Fibroblast of peridontal ligament (primary cell): Measurements from ENCODE around the gene PPP2R5C.
A peak's percentile ranks its signal among the peaks of the same experiment; 100 is the strongest.

Source experiments
- DNase-seq: peaks from one replicate; pipeline ENCODE4 v3.0.0-alpha.2; 2010; ENCODE audit errors: extremely low read depth

PPP2R5C gene

DNA sequence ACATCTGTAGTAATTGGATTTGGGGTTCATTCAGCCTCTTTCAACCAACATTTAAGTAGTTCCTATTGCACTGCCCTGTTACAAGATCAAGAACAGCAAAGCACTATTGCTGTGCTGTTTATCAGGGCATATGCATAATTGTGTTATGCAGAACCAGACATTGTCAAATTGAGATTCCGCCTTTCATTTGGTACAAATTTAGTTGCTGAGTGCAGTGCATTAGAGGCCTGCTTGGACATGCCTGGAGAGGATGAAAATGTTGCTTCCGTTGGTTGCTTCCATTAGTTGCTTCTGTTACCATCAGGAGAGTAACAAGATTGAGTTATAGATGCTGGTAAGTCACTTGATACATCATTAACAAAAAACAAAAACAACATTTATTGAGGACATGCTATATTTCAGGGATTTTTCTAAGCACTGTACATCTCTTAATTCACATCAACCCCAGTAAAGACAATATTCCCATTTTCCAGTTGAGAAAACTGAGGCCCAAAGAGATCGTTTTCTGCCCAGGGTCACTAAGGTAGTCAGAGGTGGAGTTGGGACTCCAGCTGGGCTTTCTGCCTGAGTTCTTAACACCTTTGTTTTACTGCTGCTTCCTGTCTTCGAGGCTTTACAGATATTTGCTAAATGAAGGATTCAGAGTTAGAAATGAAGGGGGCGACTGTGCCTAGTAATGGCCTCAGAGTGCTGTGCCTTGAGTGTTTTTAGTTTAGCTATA, 79.3 kb downstream of the PPP2R5C start:
- no peak for DNase-seq

DNA sequence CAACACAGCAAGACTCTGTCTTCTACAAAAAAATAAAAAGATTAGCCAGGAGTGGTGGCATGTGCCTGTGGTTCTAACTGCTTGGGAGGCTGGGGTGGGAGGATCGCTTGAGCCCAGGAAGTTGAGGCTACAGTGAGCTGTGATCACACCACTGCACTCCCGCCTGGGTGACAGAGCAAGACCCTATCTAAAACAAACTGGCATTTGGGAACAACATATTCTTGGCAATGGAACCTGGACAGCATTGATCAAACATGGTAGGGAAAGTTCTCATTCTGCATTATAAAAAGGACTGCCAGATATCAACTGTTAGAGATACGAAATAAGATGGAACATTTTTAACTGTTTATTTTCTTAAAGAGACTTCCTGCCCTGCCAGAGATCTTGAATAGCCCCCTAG, 81.5 kb downstream of the PPP2R5C start:
- DNase-seq: no peak

DNA sequence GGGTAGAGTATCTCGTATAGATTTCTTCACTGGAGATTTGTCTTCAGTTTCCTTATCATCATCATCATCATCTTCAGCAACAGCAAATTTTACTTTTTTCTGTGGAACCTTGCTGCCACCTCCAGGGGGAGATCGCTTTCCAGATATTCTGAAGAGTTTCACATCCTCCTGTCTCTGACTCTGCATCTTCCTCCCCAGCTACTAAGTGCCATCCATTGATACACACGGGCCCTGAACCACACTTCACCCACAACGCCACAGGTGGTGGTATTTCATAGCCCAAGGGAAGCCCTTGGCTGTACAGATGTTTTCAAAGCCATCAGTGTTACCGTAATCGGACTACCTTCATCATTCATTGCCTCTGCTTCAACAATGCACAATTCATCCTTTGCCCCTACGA, 82.2 kb downstream of the PPP2R5C start:
- peak; percentile 10 for DNase-seq

DNA sequence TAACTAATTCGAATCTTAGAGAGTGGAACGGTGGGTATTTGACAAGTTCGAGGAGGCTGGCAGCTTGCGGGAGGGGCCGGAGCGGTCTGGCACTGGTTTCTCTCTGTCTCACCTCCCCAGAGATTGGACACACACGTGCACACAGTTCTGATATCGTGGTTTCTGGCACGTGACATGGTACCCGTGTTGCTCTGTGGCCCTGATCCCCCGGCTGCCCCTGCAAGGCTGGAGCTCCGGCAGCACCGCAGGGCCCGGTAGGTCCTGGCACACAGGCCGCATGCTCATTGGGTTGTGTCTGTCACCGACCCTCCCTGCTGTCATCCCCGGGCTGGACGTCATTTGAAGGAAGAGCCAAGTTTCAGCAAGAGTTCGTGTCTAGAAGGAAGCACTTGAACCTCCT, 82.7 kb downstream of the PPP2R5C start:
- DNase-seq: no peak

DNA sequence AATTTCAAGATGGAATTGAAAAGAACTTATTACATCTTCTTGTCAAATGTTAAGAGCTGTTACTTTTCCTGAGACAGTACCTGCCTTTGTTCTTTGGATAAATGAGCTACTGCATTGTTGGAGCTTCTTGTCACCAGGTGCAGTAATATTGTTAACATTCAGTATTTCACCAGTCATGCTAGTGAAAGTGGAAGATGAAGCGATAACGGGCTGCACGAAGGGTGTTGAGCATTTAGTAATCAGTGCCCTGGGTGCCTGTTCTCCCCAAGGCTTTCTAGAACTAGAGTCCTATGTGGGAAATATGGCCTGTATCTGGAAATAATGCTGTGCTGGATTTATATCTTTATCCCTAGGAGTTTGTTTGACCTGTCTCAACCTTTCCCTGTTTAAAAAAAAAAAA, 83.2 kb downstream of the PPP2R5C start:
- DNase-seq: no peak

DNA sequence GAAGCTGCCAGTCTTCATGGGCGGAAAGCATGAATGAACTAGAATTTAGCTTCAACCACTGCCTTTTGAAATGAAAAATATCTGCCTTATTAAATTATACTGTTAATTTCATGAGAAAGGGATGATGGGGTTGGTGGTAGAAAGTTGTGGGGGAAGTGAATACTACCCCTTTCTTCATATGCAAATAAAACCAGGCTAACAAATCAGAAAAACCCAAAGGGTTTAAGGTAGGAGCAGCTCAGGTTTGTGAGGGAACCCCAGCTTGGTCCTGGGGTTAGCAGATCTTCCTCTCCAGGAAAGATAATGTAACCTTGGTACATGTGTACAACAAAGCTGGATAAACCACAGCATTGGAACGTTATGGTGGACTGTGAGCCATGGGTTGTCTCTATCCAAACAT, 84.0 kb downstream of the PPP2R5C start:
- DNase-seq: no peak

DNA sequence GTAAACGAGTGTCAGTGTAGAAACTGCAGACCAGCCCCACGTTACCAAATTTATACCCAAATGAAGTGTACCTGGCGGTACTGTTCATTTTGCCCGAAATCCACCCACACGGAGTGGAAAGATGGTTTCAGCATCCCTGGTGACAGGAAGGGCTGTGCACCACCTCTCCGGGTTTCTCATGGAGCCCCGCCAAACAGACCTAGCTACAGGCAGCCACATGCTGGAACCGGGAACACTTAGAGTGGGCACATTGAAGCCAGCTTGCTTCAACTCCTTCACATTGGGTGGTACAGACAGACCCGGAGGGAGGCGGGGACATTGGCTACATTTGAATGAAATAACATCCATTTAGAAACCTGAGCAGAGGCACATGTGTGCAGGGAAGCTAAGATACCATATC, 84.4 kb downstream of the PPP2R5C start:
- no peak for DNase-seq

DNA sequence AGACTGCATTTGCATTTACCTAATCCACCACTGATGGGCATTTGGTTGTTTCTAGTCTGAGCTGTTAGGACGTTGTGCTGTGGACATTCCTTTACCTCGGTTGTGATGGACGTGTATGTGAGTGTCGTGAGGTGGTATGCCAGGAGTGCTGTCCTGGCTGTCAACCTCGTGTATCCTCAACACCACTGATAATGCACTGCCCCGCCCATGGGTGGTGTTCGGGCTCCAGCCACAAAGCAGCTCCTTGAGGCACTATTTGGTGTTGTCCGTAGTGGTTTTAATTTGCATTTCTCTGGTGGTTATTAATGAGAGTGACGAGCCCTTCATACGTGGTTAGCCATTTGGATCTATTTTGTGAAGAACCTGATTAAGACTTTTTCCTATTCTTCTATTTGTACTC, 87.6 kb downstream of the PPP2R5C start:
- no peak for DNase-seq

DNA sequence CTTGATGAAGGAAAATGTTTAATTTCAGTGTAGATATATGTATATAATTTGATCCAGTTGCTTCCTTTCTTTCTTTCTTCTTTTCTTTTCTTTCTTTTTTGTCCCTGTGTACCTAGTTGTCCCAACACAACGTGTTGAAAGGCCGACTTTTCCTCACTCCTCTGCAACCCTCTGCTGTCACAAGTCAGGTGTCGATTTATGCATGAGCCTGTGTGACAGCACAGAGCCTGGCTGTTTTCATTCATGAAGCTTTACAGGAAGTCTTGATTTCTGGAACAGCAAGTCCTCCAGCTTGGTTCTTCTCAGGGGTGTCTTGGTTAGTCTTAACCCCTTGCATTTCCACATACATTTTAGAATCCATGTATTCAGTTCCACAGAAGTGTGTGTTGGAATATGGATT, 88.1 kb downstream of the PPP2R5C start:
- no peak for DNase-seq

DNA sequence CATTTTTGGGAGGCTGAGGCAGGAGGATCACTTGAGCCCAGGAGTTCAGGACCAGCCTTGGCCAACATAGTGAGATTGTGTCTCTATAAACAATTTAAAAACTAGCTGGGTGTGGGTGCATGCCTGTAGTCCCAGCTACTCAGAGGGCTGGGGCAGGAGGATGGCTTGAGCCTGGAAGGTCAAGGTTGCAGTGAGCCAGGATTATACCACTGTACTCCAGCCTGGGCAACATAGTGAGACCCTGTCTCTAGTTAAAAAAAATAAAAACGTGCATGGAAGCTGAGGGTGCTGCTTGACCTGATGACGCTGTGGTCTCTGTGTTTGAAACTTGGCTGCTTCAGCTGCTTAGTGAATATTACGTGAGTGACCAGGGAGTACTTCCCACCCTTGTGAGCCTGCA, 89.7 kb downstream of the PPP2R5C start:
- DNase-seq: no peak

DNA sequence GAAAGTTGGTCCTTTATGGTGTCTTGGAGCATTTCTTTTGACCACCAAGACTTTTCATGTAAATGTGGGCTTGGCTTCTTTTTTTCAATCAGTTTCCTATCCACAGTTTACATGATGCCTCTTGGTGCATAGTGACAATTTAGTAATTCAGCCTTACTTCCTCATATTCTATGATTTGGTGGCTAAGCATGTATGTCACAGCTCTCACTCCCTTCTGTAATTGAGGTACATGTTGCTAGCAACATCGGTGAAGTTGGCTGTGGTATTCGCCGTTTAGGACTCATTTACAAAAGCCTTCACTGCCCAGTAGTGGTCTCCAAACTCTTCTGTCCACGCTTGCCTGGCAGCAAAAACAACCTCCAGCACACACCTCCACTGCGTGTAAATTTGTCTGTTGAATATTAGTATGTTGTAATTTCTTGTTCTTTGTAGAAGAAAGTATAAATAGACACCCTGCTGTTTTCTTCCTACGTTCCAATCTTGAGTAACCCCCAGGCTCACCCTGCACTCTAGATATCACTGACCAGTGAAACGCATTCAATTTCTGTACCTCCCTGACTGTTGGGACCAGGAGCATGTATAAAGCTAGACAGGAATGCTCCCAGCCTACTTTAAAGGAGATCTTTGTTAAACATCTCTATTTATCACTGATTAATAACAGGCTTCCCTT, 90.4 kb downstream of the PPP2R5C start:
- DNase-seq: no peak

DNA sequence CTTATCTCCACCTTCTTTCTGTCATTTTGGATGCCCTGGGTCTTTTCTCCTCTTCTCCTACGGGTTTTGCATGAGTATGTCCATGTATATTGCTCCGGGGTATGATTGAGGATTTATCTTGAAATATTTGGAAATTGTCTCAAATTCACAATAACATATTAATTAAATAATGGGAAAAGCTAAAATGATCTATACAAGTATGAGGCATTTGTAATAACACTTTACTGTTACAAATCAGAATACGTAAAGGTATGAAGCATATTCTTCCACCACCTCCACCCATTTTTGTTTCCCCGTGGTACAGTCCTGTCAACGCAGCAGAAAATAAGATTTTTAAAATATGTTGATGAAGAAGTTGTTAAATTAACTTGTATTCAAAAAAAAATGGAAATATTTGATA, 91.3 kb downstream of the PPP2R5C start:
- DNase-seq: no peak

DNA sequence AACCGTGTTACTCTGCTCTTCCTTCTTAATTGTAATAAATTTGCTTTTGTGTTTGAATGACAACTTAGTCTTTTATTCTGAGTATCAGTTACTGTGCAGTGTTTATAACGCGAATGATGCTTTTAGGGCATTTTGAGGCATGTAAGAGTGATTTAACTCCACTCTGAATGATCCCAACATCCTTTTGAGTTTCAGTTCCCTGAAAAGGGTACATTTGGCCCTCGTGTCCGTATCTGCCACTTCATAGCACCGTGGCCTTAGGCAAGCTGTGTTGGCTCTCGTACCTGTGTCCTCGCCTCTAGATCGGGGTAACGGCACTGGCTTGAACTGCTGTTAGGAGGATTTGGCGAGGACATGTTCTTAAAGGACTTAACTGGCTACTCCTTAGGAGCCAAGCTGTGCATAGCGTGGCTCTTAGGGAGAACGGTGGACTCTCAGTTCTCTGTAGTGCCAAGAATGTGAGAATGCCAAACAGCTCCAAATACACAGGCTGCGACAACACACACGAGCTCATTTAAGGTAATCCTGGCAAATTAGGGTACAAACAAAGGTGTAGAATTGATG, 92.0 kb downstream of the PPP2R5C start:
- no peak for DNase-seq

DNA sequence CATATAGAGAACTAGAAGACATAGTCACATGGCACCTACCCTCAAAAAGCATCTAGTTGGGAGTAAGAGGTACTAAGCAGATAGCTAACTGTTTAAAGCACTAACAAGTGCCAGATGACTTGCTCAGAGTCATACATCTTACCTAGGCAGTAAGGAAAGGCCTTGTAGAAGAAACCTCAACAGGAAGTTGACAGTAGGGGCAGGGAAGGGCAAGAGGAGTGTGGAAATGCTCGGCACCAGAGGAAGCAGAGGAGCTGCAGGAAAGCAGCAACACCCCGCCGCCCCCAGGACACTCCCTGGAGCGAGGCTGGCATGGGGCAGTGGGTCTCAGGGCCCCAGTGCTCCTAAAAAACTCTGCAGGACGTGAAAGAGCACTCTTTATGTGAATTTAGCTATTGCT, 92.9 kb downstream of the PPP2R5C start:
- no peak for DNase-seq

DNA sequence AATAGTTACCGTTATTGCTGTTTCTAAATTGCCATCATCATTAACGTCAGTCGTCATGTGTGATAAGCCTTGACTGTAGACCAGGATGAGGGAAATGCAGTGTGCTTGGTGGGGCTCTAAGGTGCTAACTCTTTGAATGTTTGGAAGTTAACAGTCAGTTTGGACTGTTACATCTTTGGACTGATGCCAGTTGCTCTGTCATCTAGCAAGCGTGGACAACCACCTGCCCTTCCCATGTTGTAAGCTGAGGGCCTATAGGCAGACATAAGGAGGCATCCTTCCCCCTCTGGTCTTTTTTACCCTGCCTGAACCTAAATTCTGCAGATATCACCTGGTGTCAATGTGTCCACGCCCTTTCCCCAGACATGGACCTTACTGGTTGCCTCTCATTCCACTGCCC, 94.4 kb downstream of the PPP2R5C start:
- no peak for DNase-seq

DNA sequence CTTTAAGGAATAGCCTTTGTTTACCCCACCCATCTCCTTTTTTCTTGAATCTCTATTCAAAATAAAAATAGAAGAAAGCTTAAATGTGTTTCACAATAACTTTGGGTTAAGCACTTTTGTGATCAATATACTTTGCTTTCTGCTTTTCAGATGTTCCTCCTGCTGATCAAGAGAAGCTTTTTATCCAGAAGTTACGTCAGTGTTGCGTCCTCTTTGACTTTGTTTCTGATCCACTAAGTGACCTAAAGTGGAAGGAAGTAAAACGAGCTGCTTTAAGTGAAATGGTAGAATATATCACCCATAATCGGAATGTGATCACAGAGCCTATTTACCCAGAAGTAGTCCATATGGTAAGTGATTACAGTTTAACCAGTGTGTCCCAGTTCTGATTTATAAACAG, 95.0 kb downstream of the PPP2R5C start:
- no peak for DNase-seq

DNA sequence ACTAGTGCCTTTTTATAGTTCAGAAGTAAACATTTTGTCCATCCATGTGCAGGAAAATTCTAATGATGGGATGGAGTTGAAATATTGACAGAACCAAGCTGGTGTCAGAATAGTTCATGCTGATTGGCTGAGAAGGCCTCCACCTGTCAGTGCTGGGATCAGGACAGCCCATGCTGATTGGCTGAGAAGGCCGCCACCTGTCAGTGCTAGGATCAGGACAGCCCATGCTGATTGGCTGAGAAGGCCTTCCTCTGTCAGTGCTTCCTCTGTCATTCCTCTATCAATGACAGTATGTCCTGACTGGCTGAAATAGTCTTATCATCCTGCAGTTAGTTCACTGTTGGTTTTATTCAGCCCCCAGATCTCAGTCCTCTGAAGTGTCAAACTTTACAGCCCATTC, 95.7 kb downstream of the PPP2R5C start:
- no peak for DNase-seq

DNA sequence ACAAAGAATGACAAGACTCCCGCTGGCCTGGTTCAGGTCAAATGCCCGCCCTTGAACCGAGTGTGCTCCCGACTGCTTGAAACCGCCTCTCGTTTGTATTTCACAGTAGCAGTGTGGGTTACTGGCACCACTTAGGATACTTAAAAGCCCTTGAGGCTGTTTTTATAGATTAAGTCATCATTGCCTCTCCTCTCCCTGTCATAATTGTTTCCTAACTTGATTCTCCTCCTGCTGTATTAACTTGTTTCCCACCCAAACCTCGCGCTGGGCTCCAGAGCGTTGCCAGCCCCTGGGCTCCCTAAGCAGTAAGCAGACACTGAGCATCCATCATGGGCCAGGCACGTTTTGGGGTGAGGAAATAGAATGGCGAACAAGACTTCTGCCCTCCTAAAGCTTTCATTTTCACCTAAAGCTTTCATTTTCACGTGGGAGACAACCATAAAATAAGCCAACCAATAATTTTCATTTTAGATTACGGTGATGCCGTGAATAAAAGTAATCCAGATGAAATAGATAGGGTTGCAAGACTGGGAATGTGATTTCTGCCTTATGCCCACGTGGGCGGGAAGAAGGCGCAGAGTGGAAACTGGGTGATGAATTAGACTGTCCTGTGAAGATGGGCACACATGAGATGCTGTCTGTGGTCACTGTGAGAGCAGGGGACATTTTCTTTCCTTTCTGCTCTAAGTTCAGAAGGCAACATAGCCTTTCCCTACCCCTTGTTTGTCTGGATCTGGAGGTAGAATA, 97.5 kb downstream of the PPP2R5C start:
- DNase-seq: no peak

DNA sequence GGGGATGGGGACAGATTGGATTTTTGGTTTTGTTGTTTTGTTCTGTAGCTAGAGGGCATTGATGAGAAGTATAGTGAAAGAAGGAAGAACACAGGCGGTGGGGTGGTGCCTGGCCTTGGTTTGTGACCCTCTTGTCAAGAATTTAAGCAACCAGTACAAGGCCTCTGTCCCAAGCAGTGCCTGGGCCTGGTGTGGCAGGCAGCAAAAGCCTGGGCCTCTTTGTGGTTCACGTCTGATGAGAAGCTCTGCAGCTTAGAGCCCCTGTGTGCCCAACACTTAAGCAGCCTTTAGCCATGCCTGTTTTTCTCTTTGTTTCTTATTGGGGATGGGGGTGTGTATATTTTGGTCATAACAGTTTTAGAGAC, 98.0 kb downstream of the PPP2R5C start:
- DNase-seq: no peak

DNA sequence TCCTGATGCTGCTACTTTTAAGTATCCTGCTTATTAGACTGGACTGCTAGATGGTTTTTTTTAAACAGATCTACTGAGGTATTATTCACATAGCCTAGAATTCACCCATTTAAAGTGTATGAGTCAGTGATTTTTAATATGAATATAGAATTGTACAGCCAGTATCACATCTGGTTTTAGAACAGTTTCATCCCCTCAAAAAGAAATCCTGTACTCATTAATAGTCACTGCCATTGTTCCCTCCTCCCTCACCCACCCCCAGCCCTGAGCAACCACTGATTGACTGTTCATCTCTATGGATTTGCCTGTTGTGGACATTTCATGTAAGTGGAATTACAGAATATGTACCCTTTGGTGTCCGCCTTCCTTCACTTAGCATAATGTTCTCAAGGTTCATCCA, 98.4 kb downstream of the PPP2R5C start:
- DNase-seq: no peak

DNA sequence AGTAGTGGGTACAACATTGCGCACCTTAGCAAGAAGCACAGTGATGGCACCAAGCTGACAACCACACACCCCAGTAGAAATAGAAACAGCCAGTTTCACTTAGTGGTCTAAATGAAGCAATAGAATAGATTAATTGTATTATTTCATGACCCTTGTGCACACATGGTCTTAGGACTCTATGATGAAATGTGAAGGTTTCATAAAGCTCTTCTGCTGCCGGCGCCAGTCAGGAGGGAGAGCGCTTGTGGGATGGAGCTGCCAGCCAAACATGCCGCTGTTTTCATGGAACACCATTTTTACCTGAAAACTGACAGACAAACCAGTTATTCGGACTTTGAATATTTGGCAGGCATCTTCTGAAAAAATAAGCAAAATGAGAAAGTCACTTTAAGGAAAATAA, 100.0 kb downstream of the PPP2R5C start:
- no peak for DNase-seq

DNA sequence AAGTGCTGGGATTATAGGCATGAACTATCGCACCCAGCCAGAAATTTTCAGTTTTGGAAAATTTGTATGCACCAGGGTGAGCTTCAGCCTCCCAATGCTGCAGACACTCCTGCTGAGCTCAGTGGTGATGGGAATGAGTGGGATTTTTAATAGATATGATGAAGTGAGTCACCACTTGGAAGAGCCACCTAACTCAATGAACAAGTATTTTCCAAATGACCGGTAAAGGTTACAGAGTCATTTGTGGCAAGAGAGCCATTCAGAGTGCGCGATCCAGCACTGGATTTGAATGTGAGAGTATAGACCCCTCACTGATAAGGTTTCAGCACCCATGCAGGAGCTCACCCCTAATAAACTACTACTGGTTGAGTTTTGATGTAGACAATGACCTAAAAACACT, 100.7 kb downstream of the PPP2R5C start:
- DNase-seq: peak; percentile 12

DNA sequence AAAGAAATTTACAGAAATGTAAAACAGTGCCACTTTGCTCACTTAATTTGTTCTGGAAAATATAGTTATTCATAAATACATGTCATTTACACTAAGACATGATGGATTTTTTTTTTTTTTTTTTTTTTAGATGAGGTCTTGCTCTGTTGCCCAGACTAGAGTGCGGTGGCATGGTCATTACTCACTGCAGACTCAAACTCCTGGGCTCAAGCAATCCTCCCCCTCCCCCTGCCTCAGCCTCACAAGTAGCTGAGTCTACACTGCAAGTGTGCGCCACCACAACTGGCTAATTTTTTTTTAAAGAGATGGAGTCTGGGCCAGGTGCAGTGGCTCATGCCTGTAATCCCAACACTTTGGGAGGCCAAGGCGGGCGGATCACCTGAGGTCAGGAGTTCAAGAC, 101.2 kb downstream of the PPP2R5C start:
- no peak for DNase-seq
